ENCODE measurements around the gene NCL.
"Not testable (repeated sequence)": the region's sequence is repeated elsewhere in the genome, so short reads cannot be mapped to it uniquely, and the experiment has no call there.

NCL gene

GRCh38 chr2:231427116-231427515 lies 37.2 kb downstream of the NCL start:
- no peak for DNase-seq

GRCh38 chr2:231425811-231426703 lies 38.2 kb downstream of the NCL start:
- DNase-seq = peak; percentile 80

GRCh38 chr2:231425291-231425810 lies 38.9 kb downstream of the NCL start:
- peak; percentile 16 for DNase-seq

GRCh38 chr2:231423176-231423575 lies 41.1 kb downstream of the NCL start:
- DNase-seq = no peak

- DNase-seq = no peak
Measured at GRCh38 chr2:231422056-231422455, 42.2 kb downstream of the NCL start.

GRCh38 chr2:231421051-231421580 lies 43.2 kb downstream of the NCL start:
- no peak for DNase-seq

- DNase-seq = no peak
Measured at GRCh38 chr2:231418820-231419640, 45.3 kb downstream of the NCL start.

- DNase-seq = no peak
Measured at GRCh38 chr2:231415029-231415428, 49.3 kb downstream of the NCL start.

GRCh38 chr2:231413921-231414476 lies 50.3 kb downstream of the NCL start:
- no peak for DNase-seq

GRCh38 chr2:231413456-231413855 lies 50.8 kb downstream of the NCL start:
- DNase-seq = no peak

GRCh38 chr2:231412618-231412963 lies 51.7 kb downstream of the NCL start:
- DNase-seq = no peak

- peak; percentile 74 for DNase-seq
Measured at GRCh38 chr2:231411831-231412617, 52.3 kb downstream of the NCL start.

- no peak for DNase-seq
Measured at GRCh38 chr2:231411237-231411636, 53.0 kb downstream of the NCL start.

- peak; percentile 5 for DNase-seq
Measured at GRCh38 chr2:231410293-231411004, 53.8 kb downstream of the NCL start.

- DNase-seq = no peak
Measured at GRCh38 chr2:231409776-231410175, 54.5 kb downstream of the NCL start.

- not testable (repeated sequence) for DNase-seq
Measured at GRCh38 chr2:231408304-231408703, 56.0 kb downstream of the NCL start.

GRCh38 chr2:231407686-231408085 lies 56.6 kb downstream of the NCL start:
- not testable (repeated sequence) for DNase-seq

- DNase-seq = not testable (repeated sequence)
Measured at GRCh38 chr2:231405601-231406367, 58.5 kb downstream of the NCL start.

GRCh38 chr2:231404183-231404578 lies 60.1 kb downstream of the NCL start:
- DNase-seq = not testable (repeated sequence)
